Measurements from ENCODE around the gene CEP55. TPM values are rescaled to one million over a fixed set of nuclear protein-coding genes. Genes with fewer than 3 reads are reported as not detected.
A peak's percentile ranks its signal among the peaks of the same experiment; 100 is the strongest.

CEP55 gene
- total RNA-seq, 6 experiments from 2014 or later = 21.6 to 55.3 (median 48.1) TPM

- peaks cover 18% of the 10 kb centered on the region for H3K36me3 Mint-ChIP-seq (ENCODE audit: low read depth)
These were observed 10.7 kb upstream of the CEP55 start for GRCh38 chr10:93485690-93486089.

DNA sequence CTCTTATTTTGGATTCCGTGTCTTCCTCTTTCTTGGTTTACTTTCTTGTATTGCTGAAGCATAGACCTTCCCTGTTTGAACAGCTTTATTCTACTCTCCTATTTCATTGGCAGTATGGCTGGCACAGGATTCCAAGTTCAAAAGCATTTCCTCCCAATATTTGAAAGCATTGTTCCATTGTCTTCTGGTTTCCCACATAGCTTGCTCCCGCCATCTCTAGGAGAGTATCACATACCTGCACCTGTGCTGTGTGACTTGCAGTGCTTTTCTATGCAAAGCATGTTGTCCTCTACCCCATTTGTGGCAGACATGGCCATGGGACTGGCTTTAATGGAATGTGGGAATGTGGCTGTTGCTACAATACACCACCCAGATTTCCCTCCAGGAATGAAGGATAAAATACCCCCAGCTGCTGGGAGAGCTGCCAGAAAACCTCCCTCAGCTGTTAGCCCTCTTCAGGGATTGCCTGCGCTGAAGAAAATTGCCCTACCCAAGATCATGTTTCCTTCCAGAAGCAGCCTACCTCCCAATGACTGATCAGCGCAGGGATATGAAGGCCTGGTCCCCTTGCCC is 7.4 kb upstream of the CEP55 start:
- no peak for TF ChIP-seq CTCF (IDR thresholded peaks at IDR 0.05)
- peaks cover 7% of the 10 kb centered on the region for H3K4me1 Mint-ChIP-seq (ENCODE audit: low read depth)
- DNase-seq = no peak
- no peaks in the 10 kb centered on the region; the same call in 1 of the 2 replicates for H3K27me3 Mint-ChIP-seq (ENCODE audit: insufficient read depth)
- H3K36me3 Mint-ChIP-seq (ENCODE audit: low read depth) = no peaks in the 10 kb centered on the region
- H3K9me3 Mint-ChIP-seq = no peaks in the 10 kb centered on the region
- no peak overlapping the region for H3K27ac Mint-ChIP-seq
- no peak overlapping the region for H3K4me3 Mint-ChIP-seq

More at GRCh38 chr10:93485690-93486089, 10.7 kb upstream of the CEP55 start:
- no peak for TF ChIP-seq CTCF (IDR thresholded peaks at IDR 0.05)
- Mint-ChIP-seq H3K9me3 (no peaks in the 10 kb centered on the region; the same call in 1 of the 2 replicates), H3K4me3 (no peak overlapping the region), H3K27me3 (ENCODE audit: insufficient read depth) (peaks cover 12% of the 10 kb centered on the region), H3K27ac (no peak overlapping the region), H3K4me1 (ENCODE audit: low read depth) (peaks cover 7% of the 10 kb centered on the region)
- DNase-seq = no peak

GRCh38 chr10:93491602-93492121 is 4.8 kb upstream of the CEP55 start:
- Mint-ChIP-seq H3K9me3 (no peaks in the 10 kb centered on the region), H3K36me3 (ENCODE audit: low read depth) (no peaks in the 10 kb centered on the region), H3K27ac (no peak overlapping the region), H3K4me1 (ENCODE audit: low read depth) (peaks cover 9% of the 10 kb centered on the region), H3K27me3 (ENCODE audit: insufficient read depth) (no peaks in the 10 kb centered on the region; the same call in 1 of the 2 replicates), H3K4me3 (no peak overlapping the region)
- DNase-seq = no peak
- no peak for TF ChIP-seq CTCF (IDR thresholded peaks at IDR 0.05)

- Mint-ChIP-seq H3K27me3 (ENCODE audit: insufficient read depth) (peaks cover 4% of the 10 kb centered on the region), H3K4me1 (ENCODE audit: low read depth) (peaks cover 24% of the 10 kb centered on the region), H3K4me3 (no peak overlapping the region), H3K36me3 (ENCODE audit: low read depth) (peaks cover 8% of the 10 kb centered on the region; the same call in 1 of the 2 replicates), H3K9me3 (no peaks in the 10 kb centered on the region), H3K27ac (no peak overlapping the region)
- 0 out of 2 replicates have a peak, but pooled peaks have one; percentile 15 for TF ChIP-seq CTCF (IDR thresholded peaks at IDR 0.05)
- DNase-seq = no peak
These were observed 3.2 kb upstream of the CEP55 start for GRCh38 chr10:93493162-93493561.

DNA sequence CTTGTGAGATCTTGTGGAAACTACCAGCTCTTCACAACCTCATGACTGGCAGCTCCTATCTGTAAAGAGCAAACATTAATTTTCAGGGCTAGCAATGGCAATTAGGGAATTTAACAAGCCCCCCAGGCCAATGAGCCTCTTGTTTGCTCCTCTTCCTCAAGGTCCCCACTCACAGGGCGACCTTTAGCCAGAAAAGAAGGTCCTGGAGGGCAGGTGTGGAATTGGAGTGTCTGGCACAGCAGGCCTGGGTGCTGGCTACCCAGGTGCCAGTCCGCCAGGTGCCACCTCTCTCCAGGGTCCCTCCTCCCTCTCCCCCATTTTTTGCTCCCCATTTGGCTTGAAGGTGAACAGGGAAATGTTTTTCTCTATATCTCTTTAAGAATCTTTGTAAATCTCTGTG is 1.9 kb upstream of the CEP55 start:
- H3K36me3 Mint-ChIP-seq (ENCODE audit: low read depth) = peaks cover 10% of the 10 kb centered on the region; the same call in 1 of the 2 replicates
- H3K27me3 Mint-ChIP-seq (ENCODE audit: insufficient read depth) = peaks cover 4% of the 10 kb centered on the region
- no peaks in the 10 kb centered on the region for H3K9me3 Mint-ChIP-seq
- peaks cover 37% of the 10 kb centered on the region for H3K4me1 Mint-ChIP-seq (ENCODE audit: low read depth)
- H3K27ac Mint-ChIP-seq = no peak overlapping the region
- TF ChIP-seq CTCF (IDR thresholded peaks at IDR 0.05) = no peak
- no peak for DNase-seq
- no peak overlapping the region for H3K4me3 Mint-ChIP-seq

Data from HFFc6 (cell line).